Endodermal cell (in vitro differentiated cells): ENCODE measurements around the gene ENDOU. TPM values are rescaled to one million over a fixed set of nuclear protein-coding genes. Genes with fewer than 3 reads are reported as not detected.

ENCODE experiments used
- DNase-seq: peaks from one replicate; pipeline ENCODE4 v3.0.0-alpha.2; 2017
- H3K27ac ChIP-seq: 2 replicates; pipeline ENCODE4 v1.5.1; 2013; ENCODE audit warnings: mild to moderate bottlenecking, low read depth, low read length, moderate library complexity
- H3K27me3 ChIP-seq: 2 replicates; pipeline ENCODE4 v1.6.1; 2013; ENCODE audit warnings: mild to moderate bottlenecking, low read length, moderate library complexity; ENCODE audit not compliant: insufficient read depth, control insufficient read depth, poor library complexity, severe bottlenecking
- H3K36me3 ChIP-seq: 2 replicates; pipeline ENCODE4 v1.7.0; 2013; ENCODE audit warnings: mild to moderate bottlenecking, low read length, moderate library complexity; ENCODE audit not compliant: control insufficient read depth, insufficient read depth
- H3K4me1 ChIP-seq: one replicate; pipeline ENCODE4 v1.7.0; 2013; ENCODE audit warnings: low read length; ENCODE audit not compliant: control insufficient read depth, insufficient read depth
- H3K4me3 ChIP-seq: 2 replicates; pipeline ENCODE4 v1.5.1; 2013; ENCODE audit warnings: mild to moderate bottlenecking, low read length, moderate library complexity
- H3K9ac ChIP-seq: 2 replicates; pipeline ENCODE4 v1.6.1; 2013; ENCODE audit warnings: mild to moderate bottlenecking, low read length, moderate library complexity; ENCODE audit not compliant: poor library complexity, severe bottlenecking; ENCODE audit errors: extremely low read depth
- H3K9me3 ChIP-seq: 2 replicates; pipeline ENCODE4 v1.6.1; 2013; ENCODE audit warnings: mild to moderate bottlenecking, low read length, moderate library complexity; ENCODE audit not compliant: control insufficient read depth
- H3K27ac Mint-ChIP-seq: 2 replicates; pipeline ENCODE4 v1.8.0; 2020; ENCODE audit warnings: mixed read lengths
- H3K27me3 Mint-ChIP-seq: 2 replicates; pipeline ENCODE4 v1.8.0; 2021; ENCODE audit warnings: mild to moderate bottlenecking, mixed read lengths; ENCODE audit not compliant: insufficient read depth
- H3K36me3 Mint-ChIP-seq: 2 replicates; pipeline ENCODE4 v1.8.0; 2020; ENCODE audit warnings: low read depth, mixed read lengths
- H3K4me1 Mint-ChIP-seq: 2 replicates; pipeline ENCODE4 v1.8.0; 2020; ENCODE audit warnings: mixed read lengths
- H3K4me3 Mint-ChIP-seq: 2 replicates; pipeline ENCODE4 v1.8.0; 2020; ENCODE audit warnings: mild to moderate bottlenecking, moderate library complexity, mixed read lengths
- H3K9me3 Mint-ChIP-seq: 2 replicates; pipeline ENCODE4 v1.8.0; 2020; ENCODE audit warnings: mild to moderate bottlenecking, mixed read lengths
- CTCF ChIP-seq: fragments of 200-600 bp; sonication (generic); conservative IDR thresholded peaks from 2 replicates; pipeline ENCODE4 v1.5.0; 2021; ENCODE audit warnings: antibody characterized with exemption, mild to moderate bottlenecking
- WGBS, 2 experiments: methylation state at CpG; one replicate each; pipeline versions ENCODE4 v1.1.5 to v1.1.7; 2013; ENCODE audit warnings: missing lambda C conversion rate in 2 of 2, mixed read lengths in 1 of 2; ENCODE audit not compliant: insufficient coverage in 1 of 2, insufficient read length in 1 of 2; 5-methylcytosine and 5-hydroxymethylcytosine counted together
- long read RNA-seq, 4 experiments: library from polyadenylated mRNA in 2 of 4; library from RNA in 1 of 4; library from capped mRNA in 1 of 4; stranded (forward) in 3 of 4; unstranded in 1 of 4; transcript quantifications; one replicate each; pipeline ENCODE4 v2.0.0, GENCODE V29; 2020 to 2021; ENCODE audit warnings: inconsistent platforms in 1 of 4
- polyA plus RNA-seq, 2 experiments: library from polyadenylated mRNA; stranded (reverse); fragments of 50-300 nt; gene quantifications; one replicate each; pipeline ENCODE4 v1.2.3, GENCODE V29; 2013
- total RNA-seq, 2 donors: library from RNA; stranded (reverse); fragmentation: NEBNext Ultra II Directional in 1 of 2; extraction: Animal tissue kit (Norgen Biotek cat#: 25700) in 1 of 2; gene quantifications; 2 replicates in 1 of 2; 3 replicates in 1 of 2; pipeline ENCODE4 v1.2.1, GENCODE V29; 2021

The ENDOU gene
- total RNA-seq = not detected
- not detected for polyA plus RNA-seq (2013, experiment 1 of 2)
- not detected for polyA plus RNA-seq (2013, experiment 2 of 2)
- long read RNA-seq, experiment 1 = 0 reads
- long read RNA-seq, experiment 2 = 0 reads
- long read RNA-seq, experiment 3 = 0 reads
- long read RNA-seq, experiment 4 = 0 reads

GRCh38 chr12:47725091-47725772 lies at the start of gene ENDOU:
Gene ENDOU (minus strand): TSS chr12:47725490. CDS start chr12:47725413, 77 bp downstream.
- Mint-ChIP-seq H3K27ac (no peak within 1 kb of the TSS), H3K27me3 (peaks cover 11% of the 10 kb centered on the region), H3K36me3 (no peaks in the 10 kb centered on the region), H3K9me3 (no peaks in the 10 kb centered on the region), H3K4me1 (no peaks in the 10 kb centered on the region), H3K4me3 (no peak within 1 kb of the TSS)
- no peaks in the 10 kb centered on the region for H3K36me3 ChIP-seq
- H3K27ac ChIP-seq = no peak within 1 kb of the TSS
- DNase-seq = no peak
- no peak within 1 kb of the TSS for H3K9ac ChIP-seq
- H3K4me1 ChIP-seq = no peaks in the 10 kb centered on the region
- no peak within 1 kb of the TSS for H3K4me3 ChIP-seq
- no peaks in the 10 kb centered on the region for H3K27me3 ChIP-seq
- H3K9me3 ChIP-seq = no peaks in the 10 kb centered on the region
- TF ChIP-seq CTCF = no peak
- 87 to 88% methylated on average over 1 to 8 of the region's 8 CpGs for WGBS, 2 experiments

GRCh38 chr12:47774663-47775062 lies 49.4 kb upstream of the ENDOU start:
- DNase-seq = no peak
- H3K27ac Mint-ChIP-seq = no peak overlapping the region
- H3K36me3 ChIP-seq = no peaks in the 10 kb centered on the region
- H3K27ac ChIP-seq = no peak overlapping the region
- H3K4me1 Mint-ChIP-seq = peaks cover 18% of the 10 kb centered on the region
- peaks cover 15% of the 10 kb centered on the region for H3K27me3 Mint-ChIP-seq
- no peaks in the 10 kb centered on the region for H3K4me1 ChIP-seq
- H3K9me3 Mint-ChIP-seq = no peaks in the 10 kb centered on the region
- no peaks in the 10 kb centered on the region for H3K9me3 ChIP-seq
- no peak overlapping the region for H3K4me3 ChIP-seq
- H3K4me3 Mint-ChIP-seq = peak overlapping the region; percentile 72
- no peaks in the 10 kb centered on the region for H3K36me3 Mint-ChIP-seq
- no peak for TF ChIP-seq CTCF
- no peak overlapping the region for H3K9ac ChIP-seq
- WGBS, 2 experiments = 98% methylated on average over 7 of the region's 7 CpGs
- H3K27me3 ChIP-seq = peaks cover 7% of the 10 kb centered on the region

GRCh38 chr12:47773858-47774580 lies 48.7 kb upstream of the ENDOU start:
- no peak for TF ChIP-seq CTCF
- Mint-ChIP-seq H3K36me3 (no peaks in the 10 kb centered on the region), H3K27me3 (peaks cover 15% of the 10 kb centered on the region), H3K27ac (no peak overlapping the region), H3K4me1 (peaks cover 16% of the 10 kb centered on the region), H3K9me3 (no peaks in the 10 kb centered on the region), H3K4me3 (peak overlapping the region; percentile 72)
- Histone ChIP-seq H3K4me3 (peak overlapping the region; percentile 85), H3K36me3 (no peaks in the 10 kb centered on the region), H3K27me3 (peaks cover 7% of the 10 kb centered on the region), H3K9me3 (no peaks in the 10 kb centered on the region), H3K27ac (no peak overlapping the region), H3K9ac (peak overlapping the region; percentile 34), H3K4me1 (peaks cover under 1% of the 10 kb centered on the region)
- WGBS, 2 experiments = 67 to 74% methylated on average over 3 to 10 of the region's 14 CpGs
- DNase-seq = no peak
